HG03175 (cell line): ENCODE data around the gene HS3ST3A1.
"Not testable (repeated sequence)": the region's sequence is repeated elsewhere in the genome, so short reads cannot be mapped to it uniquely, and the experiment has no call there.

ENCODE experiments used
- ATAC-seq: cut with Tn5 transposase; IDR thresholded peaks from one replicate; pipeline ENCODE4 v1.9.1; 2021; ENCODE audit warnings: mild to moderate bottlenecking, moderate library complexity; ENCODE audit not compliant: unreplicated experiment

The HS3ST3A1 gene

DNA sequence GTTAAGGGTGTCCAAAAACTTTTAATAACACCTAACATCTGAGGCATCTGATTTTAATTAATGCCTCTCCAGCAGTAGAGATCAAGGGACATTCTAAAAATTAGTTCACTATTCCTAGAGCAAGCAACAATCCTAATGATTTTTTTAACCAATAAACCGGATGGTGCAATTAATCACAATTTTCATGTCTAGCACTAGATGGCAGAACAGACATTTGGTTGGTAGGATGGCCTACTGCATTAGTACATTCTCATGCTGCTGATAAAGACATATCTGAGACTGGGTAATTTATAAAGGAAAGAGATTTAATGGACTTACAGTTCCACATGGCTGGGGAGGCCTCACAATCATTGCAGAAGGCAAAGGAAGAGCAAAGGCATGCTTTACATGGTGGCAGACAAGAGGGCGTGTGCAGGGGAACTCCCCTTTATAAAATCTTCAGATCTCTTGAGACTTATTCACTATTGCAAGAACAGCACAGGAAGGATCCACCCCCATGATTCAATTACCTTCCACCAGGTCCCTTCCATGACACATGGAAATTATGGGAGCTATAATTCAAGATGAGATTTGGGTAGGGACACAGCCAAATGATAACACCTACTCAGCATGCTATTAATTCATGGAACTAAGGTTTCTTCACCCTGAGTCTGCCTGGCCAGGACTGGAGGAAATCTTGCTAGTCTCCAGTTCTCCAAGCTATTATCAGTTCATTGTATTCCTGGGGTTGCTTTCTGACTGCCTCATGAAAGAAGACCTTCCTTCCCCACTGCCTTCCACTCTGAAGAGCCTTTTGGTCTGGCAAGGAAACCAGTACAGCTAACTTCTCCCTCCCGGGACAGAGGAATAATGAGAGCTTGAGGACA, 24.8 kb downstream of the HS3ST3A1 start:
- ATAC-seq: no peak

DNA sequence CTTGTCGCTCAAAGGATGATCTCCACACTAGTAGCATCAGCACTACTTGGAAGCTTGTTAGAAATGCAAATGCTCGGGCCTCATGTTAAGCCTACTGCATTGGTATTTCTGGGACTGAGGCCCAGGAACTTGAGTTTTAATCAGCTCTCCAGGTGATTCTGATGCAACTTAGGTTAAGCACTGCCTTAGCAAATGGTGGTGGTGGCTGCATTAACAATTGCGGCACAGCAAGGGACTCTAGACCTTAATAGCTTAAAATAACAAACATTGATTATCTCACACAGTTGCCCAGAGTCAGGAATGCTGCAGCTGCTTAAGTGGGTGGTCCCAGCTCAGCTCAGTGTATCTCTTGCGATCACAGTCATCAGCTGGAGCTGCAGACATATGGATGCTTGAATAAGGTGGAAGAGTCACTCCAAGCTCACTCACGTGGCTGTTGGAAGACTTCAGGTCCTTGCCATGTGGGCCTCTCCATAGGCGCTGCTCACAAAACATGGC, 25.8 kb downstream of the HS3ST3A1 start:
- no peak for ATAC-seq

- no peak for ATAC-seq
Measured at GRCh38 chr17:13575466-13575865, 26.3 kb downstream of the HS3ST3A1 start.

DNA sequence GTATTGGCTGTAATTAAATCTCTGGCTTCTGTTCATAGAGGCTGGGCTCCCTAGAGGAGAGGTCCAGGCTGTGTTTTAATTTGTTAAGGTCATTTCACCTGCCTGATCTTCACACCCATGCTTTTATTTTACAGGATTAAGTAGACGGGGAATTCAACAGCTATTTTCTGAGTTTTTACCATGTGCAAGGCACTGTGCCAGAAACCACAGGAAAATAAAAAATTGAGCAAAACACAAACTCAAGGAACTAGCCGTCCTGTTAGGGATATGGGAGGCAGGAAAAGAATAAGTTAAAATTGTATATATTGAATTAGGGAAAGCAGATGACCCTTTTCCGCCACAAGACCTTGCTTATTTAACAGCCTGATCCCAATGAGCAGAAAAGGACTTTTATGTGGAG, 29.1 kb downstream of the HS3ST3A1 start:
- ATAC-seq: no peak

GRCh38 chr17:13569398-13570123, 32.2 kb downstream of the HS3ST3A1 start:
- ATAC-seq: no peak

- no peak for ATAC-seq
Measured at GRCh38 chr17:13568582-13569397, 32.9 kb downstream of the HS3ST3A1 start.

DNA sequence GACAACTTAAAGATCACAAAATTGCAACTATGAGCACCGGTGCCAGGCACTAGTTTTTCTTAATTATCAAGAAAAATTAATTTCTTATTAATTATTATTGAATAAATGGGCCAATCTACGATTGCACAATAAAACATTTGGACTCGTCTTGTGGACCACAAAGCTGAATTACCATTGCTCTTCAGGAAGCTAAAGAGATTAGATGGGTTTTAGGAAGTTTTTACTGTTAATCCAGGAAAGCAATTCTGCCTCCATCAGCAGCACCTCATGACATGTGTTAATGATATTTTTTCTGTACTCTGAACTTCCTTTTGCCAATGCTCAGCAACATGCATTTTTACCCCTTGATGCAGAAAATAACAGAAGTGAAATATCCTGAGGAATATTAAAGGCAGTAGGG, 37.9 kb downstream of the HS3ST3A1 start:
- no peak for ATAC-seq

DNA sequence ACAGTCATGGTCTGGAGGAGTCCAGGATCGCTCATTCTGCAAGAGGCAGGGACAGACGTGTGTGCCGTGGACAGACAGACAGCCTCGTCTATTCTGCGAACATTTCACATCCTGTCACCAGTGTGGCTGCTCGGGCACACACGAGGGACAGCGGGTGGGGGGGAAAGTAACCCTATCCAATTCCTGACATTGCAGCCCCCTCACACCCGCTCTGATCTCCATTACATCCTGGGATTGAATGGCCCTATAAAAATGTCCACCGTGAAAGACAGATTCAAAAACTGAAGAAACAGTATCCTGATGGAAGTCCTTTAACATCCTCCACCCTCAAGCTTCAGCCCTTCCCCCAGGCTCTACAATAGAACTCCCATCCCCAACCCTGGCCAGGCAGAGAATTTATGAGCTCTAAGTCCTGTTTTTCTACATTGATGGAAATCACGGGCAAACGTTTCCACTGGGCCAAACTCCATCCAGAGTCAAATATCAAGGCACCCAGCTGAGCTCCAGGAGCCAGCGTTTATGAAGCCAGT, 39.4 kb downstream of the HS3ST3A1 start:
- ATAC-seq: no peak

- no peak for ATAC-seq
Measured at GRCh38 chr17:13561606-13562270, 40.0 kb downstream of the HS3ST3A1 start.

- ATAC-seq: no peak
Measured at GRCh38 chr17:13560935-13561334, 40.8 kb downstream of the HS3ST3A1 start.

DNA sequence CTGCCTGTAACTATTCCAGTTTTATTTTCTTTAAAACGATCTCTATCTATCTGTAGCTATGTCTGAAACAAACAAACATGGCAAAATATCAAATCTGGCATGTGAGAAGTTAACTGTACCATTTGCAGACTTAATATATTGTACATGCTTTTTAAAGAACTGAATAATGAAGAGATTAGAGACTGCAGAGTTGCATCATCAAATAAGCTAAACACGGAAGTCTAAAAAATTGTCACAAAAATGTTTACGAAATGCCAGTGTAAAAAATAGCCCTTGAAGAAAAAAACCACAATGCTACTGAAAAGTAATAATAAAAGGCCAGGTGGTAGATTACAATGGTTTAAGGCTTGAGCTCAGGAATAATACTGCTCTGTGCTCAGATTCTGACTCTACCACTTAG, 43.1 kb downstream of the HS3ST3A1 start:
- no peak for ATAC-seq

DNA sequence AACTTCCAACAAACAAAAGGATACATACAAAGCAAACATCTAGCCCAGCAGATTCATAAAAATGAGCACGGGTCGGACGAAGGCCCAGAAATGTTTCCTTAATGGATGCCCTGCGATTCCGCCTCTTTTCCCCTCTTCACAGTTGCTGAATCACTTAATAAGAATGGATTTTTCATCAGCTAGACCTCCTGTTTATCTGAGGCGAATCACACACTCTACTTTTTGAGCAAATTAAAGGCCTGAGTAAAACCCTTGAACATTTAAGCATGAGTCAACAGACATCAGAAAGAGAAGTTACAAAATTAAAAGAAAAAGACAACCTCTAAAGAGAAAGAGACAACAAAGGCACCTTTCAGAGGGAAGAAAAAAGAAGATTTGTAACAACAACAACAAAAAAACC, 44.7 kb downstream of the HS3ST3A1 start:
- ATAC-seq: no peak

GRCh38 chr17:13554231-13554630, 47.5 kb downstream of the HS3ST3A1 start:
- no peak for ATAC-seq

DNA sequence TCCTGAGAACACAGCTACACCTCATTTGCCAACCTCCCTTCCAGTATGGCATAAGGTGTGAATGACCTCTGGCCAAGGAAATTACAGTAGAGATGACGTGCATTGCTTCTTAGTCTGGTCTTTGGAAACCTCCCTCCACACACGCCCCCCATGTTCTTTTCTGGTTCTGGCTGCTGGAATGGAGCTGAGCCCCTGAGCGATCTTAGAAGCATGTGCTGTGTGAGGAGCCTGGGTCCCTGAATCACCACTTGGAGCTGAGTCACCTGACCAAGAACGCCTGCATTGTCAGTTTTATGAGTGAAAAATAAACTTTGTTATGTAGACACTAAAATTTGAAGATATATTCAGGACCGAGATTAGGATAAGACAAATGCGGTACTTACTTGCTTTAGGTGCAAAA, 51.4 kb downstream of the HS3ST3A1 start:
- no peak for ATAC-seq

DNA sequence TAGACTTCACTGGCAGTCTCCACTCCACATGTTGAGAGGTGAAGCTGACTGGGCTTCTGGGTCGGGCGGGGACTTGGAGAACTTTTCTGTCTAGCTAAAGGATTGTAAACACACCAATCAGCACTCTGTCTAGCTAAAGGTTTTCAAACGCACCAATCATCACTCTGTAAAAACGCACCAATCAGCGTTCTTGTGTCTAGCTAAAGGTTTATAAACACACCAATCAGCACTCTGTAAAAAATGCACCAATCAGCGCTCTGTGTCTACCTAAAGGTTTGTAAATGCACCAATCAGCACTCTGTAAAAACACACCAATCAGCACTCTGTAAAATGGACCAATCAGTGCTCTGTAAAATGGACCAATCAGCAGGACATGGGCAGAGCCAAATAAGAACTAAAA, 53.2 kb downstream of the HS3ST3A1 start:
- ATAC-seq: not testable (repeated sequence)

- no peak for ATAC-seq
Measured at GRCh38 chr17:13546851-13547250, 54.9 kb downstream of the HS3ST3A1 start.

GRCh38 chr17:13545941-13546340, 55.8 kb downstream of the HS3ST3A1 start:
- ATAC-seq: no peak

- ATAC-seq: no peak
Measured at GRCh38 chr17:13544765-13545164, 57.0 kb downstream of the HS3ST3A1 start.

DNA sequence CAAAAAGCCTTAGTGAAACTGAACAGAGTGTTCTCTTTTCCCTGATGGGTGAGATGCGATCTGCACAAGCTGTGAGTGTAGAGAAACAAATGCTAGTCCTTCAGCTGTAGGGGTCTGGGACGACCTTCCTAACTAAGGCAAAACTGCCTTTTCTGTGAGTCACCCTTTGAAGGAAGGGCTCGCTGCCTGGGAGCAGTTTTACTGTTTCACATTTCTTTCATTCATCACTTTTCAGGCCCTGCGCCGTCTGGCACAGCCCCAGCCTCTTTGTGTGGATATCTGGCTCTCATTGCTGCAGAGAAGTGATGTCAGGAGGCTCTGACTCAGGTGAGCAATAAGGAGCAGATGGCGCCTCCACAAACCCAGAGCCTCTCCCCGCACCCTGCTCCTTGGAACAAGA, 57.4 kb downstream of the HS3ST3A1 start:
- ATAC-seq: no peak

DNA sequence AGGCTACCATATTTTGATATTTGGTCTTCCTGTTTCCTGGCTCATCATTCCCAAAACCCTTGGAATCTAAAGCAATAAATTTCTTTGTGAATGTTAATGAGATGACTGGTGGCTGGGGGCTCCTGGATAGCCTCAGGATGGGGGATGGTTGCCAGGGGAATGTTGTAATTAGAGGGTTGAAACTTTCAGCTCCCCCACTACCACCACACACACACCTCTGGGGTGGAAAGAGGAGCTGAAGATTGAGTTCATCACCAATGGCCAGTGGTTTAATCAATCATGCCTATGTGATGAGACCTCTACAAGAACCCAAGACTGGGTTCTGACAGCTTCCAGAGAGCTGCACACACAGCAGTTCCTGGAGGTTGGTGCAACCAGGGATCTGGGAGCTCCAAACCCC, 59.1 kb downstream of the HS3ST3A1 start:
- no peak for ATAC-seq
